Measurements from ENCODE around the gene XRN2. TPM values are rescaled to one million over a fixed set of nuclear protein-coding genes. Genes with fewer than 3 reads are reported as not detected.

The XRN2 gene
- total RNA-seq, 4 donors from 2014 or later, result 56.7 to 81.4 (median 73.0) TPM

GRCh38 chr20:21393166-21393565 lies 90.0 kb downstream of the XRN2 start:
- TF ChIP-seq, protein P1, sequence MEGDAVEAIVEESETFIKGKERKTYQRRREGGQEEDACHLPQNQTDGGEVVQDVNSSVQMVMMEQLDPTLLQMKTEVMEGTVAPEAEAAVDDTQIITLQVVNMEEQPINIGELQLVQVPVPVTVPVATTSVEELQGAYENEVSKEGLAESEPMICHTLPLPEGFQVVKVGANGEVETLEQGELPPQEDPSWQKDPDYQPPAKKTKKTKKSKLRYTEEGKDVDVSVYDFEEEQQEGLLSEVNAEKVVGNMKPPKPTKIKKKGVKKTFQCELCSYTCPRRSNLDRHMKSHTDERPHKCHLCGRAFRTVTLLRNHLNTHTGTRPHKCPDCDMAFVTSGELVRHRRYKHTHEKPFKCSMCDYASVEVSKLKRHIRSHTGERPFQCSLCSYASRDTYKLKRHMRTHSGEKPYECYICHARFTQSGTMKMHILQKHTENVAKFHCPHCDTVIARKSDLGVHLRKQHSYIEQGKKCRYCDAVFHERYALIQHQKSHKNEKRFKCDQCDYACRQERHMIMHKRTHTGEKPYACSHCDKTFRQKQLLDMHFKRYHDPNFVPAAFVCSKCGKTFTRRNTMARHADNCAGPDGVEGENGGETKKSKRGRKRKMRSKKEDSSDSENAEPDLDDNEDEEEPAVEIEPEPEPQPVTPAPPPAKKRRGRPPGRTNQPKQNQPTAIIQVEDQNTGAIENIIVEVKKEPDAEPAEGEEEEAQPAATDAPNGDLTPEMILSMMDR (IDR thresholded peaks at IDR 0.05; ENCODE audit: low read depth), result no peak

GRCh38 chr20:21393816-21394519 lies 90.8 kb downstream of the XRN2 start:
- TF ChIP-seq, protein P1 (IDR thresholded peaks at IDR 0.05; ENCODE audit: low read depth), result no peak

DNA sequence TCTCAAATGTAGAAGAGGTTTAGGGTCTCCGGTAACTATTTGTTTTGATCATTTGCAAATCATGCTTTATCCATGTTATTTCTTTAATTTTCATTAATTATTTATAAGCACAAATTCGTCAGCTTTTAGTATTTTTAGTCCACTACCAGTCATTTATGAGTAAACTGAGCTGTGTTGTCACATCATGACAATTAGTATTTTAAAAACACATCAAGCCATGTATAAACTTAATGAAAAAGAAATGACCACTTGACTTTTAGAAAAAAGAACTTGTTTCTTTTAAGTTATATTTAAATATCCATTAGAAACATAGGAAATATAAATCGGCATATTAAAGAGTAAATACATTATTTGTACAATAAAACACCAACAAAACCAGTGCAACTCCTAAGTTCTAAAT lies 91.4 kb downstream of the XRN2 start:
- TF ChIP-seq, protein P1 (IDR thresholded peaks at IDR 0.05; ENCODE audit: low read depth), result no peak

GRCh38 chr20:21395051-21395665 lies 92.0 kb downstream of the XRN2 start:
- TF ChIP-seq, protein P1 (IDR thresholded peaks at IDR 0.05; ENCODE audit: low read depth), result no peak

GRCh38 chr20:21395666-21396598 lies 92.8 kb downstream of the XRN2 start:
- TF ChIP-seq, protein P1 (IDR thresholded peaks at IDR 0.05; ENCODE audit: low read depth), result no peak

DNA sequence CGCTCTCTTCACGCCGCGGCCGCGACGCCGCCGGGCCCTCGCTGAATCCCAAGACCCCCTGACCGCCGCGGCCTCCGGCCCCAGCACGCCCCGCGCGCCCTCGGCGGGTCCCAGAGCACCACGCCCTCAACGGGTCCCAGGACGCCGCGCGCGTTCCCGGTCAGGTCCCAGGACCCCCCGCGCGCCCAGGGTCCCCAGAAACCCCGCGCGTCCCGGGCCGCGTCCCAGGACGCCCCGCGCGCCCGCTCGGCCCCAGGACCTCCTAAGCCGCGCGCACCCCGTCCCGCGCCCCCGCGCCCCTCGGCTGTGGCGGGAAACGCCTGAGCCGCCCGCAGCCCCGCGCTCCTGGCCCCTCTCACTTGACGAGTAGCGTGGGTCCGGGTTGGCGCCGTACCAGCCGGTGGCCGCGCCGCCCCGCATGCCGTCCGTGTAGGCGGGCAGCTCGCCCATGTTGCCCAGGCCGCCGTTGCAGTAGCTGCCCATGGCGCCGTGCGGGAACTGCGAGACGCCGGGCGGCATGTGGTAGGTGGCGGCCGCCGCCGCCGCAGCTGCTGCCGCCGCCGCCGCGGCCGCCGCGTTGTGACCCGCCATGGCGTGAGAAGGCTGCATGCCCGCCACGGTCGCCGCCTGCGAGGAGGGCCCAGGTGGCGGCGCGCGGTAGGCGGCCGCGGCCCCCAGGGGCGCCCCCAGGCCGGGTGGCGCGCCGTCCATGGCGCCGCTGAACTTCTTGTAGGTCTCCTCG lies 93.6 kb downstream of the XRN2 start:
- TF ChIP-seq, protein P1 (IDR thresholded peaks at IDR 0.05; ENCODE audit: low read depth), result no peak

All from subcutaneous adipose tissue (tissue), 4 donors.